ENCODE results near the gene PIEZO2.
"Not testable (repeated sequence)": the region's sequence is repeated elsewhere in the genome, so short reads cannot be mapped to it uniquely, and the experiment has no call there.

Gene PIEZO2

DNA sequence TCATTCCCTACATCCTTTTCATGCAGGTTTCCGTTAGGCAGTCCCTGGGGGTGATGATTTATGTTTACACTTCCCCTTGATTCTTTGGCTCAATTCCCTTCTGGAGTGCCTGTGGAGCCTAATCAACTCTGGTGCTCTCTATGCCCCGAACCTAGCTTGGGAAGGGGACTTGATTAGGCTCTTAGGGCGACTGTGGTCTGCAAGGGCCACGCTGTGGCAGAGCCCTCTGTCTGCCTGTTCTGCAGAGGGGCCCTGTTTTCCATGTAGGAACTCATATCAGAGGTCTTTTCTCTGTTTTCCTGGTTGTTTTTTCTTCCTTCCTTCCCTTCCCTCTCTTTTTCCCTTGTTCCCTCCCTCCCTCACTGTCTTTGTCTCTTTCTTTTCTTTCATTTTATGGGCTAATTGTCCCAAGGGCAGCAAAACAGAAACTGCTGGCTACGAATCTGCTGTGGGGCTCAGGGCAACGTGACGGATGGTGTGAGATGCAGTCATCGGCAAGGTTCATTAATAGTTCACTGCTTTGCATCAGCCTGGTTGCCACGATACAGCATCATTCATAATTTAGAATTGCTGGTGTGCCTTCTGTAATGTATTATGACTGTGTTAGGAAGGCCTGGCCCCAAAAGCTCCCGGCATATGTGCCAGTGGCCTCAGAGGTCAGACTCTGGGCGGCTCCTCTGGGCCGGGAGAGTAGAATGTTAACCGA lies 489.0 kb downstream of the PIEZO2 start:
- no peak for DNase-seq

DNA sequence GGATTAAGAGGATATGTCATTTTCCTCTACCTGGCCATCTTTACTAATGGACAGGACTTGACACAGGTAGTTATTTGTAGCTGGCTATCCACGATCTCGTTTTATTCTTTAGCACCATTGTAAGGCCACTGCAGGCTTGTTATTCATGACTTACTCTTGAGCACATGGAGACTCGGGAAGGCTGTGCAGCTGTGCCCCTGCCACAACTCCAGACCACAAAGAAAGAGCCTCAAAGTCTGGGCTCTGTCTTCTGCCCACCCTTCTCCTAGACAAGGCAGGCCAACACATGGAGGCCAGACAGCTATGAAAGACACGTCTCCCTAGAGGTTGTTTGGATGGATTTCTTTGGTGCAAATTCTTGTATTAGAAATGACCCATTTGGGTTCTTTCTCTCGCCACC lies 489.8 kb downstream of the PIEZO2 start:
- DNase-seq = no peak

DNA sequence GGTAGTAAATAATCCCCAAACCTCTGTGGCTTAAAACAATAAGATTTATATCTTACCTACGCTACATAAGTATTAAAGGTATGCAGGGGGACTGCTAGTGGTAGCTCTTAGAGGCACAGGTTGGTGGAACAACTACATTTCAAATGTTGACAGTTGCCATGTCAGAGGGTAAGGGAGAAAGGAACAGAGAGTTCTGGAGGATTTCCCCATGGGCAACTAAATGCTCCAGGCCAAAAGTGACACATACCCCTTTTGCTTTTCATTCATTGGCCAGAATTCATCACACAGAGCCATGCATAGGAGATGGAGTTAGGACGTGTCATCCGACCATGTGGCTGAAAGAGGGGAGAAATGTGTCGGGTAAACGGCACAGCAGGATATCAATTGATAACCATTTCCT lies 490.4 kb downstream of the PIEZO2 start:
- DNase-seq = no peak

DNA sequence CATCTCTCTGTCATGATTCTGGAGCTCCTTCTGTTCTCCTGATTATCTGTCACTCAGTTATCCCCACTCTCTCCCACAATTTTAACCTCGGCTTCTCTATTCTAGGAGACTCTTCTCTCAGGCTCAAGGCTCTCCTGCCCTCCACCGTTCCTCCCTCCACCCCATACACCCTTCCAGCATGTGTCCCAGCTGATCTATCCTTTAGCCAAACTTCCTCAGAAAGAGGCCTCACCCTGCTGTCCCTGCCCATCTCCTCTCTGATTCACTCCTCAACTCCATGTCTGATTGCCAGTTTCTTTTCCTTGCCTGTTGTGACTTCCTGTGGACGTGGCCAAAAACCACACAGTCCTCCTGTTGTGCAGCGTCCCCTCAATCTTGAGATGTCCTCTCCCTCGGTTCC lies 505.4 kb downstream of the PIEZO2 start:
- not testable (repeated sequence) for DNase-seq

DNA sequence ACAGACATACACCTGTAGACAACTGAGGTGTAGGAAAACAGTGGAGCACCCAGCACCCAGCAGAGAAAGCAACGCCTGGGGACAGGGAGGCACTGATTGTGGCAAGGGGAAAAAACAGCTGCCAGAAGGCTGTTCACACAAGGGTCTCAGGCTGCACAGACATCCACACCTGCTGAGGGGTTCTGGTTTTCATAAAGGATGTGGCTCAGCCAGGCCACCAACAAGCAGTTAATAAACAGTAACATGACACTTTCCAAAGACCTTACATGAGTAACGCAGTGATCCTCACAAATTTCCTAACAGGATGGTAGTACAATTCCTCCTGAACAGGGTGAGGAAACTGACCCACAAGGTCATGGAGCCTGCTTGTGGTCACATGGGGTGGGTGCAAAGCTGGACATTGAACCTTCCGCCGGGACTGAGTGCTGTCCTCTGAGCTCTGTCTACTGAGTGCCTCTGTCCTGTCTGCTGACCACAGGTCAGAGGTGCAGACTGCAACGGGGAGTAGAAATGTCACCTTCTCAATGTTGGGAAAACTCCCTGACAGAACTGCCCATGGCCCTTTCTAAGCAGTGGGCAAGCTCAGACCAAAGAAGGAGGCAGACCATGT lies 506.3 kb downstream of the PIEZO2 start:
- not testable (repeated sequence) for DNase-seq

DNA sequence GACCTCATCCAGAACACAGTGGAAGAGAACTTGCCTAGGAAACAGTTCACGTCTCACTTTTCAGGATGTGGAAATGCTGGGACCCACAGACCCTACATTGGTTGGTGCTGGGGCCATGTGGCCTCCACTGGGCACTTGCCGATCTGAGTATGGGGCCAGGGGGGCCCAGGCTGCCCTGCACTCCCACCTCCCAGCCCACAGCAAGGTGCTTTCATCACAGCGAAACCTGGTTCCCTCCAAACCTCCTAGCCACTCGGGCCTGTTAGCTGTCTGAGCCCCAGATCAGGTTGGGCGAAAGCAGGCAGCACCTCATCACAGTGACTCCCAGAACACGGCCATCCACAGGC lies 510.9 kb downstream of the PIEZO2 start:
- DNase-seq = not testable (repeated sequence)

DNA sequence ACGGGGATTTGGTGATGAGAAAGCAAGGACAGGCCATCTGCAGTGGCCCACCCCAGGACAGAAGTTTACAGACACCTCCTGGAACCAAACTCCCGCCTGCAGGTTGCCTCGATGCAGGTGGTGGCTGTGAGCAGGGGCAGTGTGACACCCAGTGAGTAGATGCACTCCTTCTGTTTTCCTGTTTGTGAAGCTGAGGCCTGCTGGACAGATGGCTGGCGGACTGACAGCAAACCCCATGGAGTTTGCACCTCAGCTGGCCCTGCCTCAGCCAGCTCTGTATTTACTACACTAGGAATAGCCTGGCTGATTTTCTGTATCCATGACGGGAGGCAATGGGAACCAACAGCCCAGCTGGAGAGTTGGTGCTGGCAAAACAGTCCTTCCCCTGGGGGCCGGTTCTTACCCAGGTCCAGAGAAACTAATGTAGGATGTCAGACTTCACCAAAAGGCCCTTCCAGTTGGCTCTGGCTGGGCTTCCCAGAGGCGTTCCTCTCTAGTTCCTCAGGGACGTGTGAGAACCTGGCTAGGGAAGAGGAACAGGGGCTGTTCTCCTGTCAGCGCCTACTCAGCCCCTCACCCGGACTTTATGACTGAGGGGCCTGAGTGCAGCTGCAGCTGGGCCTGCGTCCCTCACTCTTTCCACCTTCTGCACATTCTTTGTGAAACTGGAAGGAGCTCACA lies 511.4 kb downstream of the PIEZO2 start:
- DNase-seq = not testable (repeated sequence)

DNA sequence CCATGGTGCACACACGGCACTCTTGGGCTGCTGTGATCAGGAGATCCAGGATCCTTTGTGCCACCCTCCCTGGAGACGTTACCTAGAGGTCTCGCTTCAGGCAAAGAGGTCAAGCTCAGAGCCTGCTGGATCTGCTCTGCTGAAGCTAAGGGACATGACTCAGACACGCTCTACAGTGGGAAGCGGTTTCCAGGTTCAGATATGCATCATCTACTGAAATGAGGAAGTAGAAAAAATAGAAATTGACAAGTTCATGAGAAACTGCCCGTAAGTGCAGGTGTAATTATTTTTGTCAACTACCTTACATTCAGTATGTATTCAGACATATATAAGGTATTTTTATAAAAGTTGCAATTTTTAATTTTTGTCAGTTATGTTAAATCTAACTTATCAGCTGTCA lies 520.3 kb downstream of the PIEZO2 start:
- not testable (repeated sequence) for DNase-seq

DNA sequence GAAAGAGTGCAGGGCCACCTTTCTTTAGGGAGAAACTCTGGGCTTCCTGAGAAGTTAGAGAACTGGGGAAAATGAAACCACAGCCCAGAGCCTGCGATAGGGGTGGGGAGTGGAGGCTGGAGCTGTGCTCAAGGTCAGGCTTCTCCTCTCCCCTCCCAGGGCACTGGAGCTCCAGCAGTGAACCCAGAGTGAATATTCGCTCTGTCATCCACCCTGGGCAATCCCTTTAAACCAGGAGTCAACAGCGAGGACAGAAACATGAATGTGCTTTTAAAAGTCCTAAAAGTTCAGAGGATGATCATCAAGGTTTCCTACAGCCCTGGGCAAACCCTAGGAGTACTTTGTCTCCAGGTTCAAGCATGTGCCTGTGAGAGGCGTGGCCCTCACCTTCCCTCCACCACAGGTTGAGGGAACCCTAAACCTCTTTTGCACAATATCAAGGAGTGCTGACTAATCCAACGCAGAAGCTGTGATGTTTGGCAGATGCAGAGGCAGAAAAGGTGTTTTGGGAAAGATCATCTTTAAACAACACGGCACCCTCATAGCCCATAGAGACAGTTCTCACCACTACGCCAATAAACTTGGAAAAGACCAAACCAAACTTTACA lies 522.7 kb downstream of the PIEZO2 start:
- not testable (repeated sequence) for DNase-seq

DNA sequence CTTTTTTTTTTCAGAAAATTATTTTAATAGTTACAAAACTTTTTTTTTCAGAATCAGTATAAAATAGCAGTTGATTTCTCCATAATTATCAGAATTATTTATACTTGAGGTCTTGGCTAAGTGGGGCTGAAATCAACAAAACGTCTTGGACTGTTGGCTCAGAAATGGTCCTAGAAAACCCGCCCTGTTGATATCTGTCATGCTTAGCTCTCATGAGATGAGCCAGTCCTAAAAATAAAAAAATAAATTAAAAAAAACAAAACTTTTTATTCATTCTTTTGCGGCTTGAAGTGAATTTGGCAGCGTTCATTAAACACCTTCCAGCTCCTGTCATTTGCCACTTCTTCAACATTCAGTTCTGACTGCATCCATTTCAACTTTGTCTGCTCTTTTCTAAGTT lies 525.8 kb downstream of the PIEZO2 start:
- DNase-seq = not testable (repeated sequence)

DNA sequence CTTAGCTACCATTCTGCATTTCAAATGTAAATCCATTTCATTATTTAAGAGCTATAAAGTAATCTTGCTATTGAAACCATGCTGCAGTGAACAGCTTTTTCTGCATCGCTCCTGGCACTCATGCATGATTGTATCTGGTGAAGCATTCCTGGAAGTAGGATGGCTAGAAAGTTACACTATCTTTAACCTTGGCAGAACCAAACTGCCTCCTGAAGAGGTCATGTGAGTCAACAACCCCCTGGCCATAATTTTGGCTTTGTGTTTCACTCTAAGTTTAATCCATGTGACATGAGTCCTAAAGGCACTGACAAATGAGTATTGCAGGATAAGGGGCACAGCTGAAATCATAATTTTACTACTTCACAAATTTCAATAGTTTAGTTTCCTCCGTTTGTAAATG lies 526.4 kb downstream of the PIEZO2 start:
- not testable (repeated sequence) for DNase-seq

DNA sequence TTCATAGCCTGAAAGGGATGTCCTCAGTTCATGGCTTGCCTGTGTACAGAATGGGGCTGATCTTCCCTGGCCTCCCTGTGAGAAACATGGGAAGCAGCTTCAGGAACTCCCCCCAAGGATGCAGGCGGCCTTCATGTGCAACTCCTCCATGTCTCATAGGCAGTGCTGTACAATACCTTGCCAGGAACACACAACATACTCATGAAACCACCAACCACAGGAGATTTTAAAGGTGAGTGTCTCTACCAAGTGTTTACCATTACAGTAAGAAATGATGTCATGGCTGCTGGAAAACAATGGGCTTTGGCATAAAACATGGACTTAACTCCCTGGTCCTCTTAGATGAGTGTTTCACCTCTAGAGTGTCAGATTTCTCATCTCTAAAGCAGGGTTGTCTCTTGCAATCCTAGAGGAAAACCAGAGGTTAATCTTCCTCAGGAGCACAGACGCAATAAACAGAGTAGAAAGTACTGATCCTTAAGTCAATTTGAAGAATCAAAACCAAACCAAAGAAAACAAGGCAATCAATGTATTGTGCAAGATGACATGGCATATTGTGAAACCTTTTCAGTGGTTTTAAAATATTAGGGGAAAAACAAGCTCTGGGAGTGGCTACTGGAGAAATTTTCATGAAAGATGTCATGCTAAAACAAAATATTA lies 528.6 kb downstream of the PIEZO2 start:
- not testable (repeated sequence) for DNase-seq

All from activated CD4-positive, CD25-positive, alpha-beta regulatory T cell (primary cell).